ENCODE data around the gene RARA.

- TF ChIP-seq CTCF (conservative IDR thresholded peaks at IDR 0.05 in 1 of 2, IDR thresholded peaks at IDR 0.05 in 1 of 2; ENCODE audit: low read depth in 1 of 2, low read length in 2 of 2) (no peak), EZH2 (IDR thresholded peaks at IDR 0.05; ENCODE audit: low read length, missing control alignments) (no peak)
These were observed 13.7 kb downstream of the RARA start for GRCh38 chr17:40322358-40323315.

All from fibroblast of lung (primary cell).